ENCODE measurements around the gene EXOC4. TPM values are rescaled to one million over a fixed set of nuclear protein-coding genes. Genes with fewer than 3 reads are reported as not detected.

The EXOC4 gene
- total and polyA plus RNA-seq, 2 donors (not counting 3 experiments of a cell fraction or from before 2014, with no cell fraction given) = 20.3 to 73.1 TPM

GRCh38 chr7:133997463-133997862 lies 744.6 kb downstream of the EXOC4 start:
- intact Hi-C loops (cut with micrococcal nuclease) = no loop called here
- Histone ChIP-seq H3K4me3 (replicated peaks in 1 of 3; ENCODE audit: insufficient read depth in 1 of 3, low read depth in 1 of 3, low read length in 3 of 3) (no peak overlapping the region), H4K20me1 (replicated peaks; ENCODE audit: control insufficient read depth, extremely low read depth, insufficient read depth, low read length) (no peaks in the 10 kb centered on the region), H3K9me1 (replicated peaks; ENCODE audit: control insufficient read depth, extremely low read depth, insufficient read depth, low read length) (no peaks in the 10 kb centered on the region), H3K9me3 (replicated peaks; ENCODE audit: control insufficient read depth, insufficient read depth, low read length) (no peaks in the 10 kb centered on the region), H2AFZ (ENCODE audit: low read depth, low read length) (no peak overlapping the region), H3K4me1 (ENCODE audit: control insufficient read depth, extremely low read depth, insufficient read depth, low read length) (no peaks in the 10 kb centered on the region), H3K36me3 (ENCODE audit: control insufficient read depth in 2 of 2, extremely low read depth in 1 of 2, insufficient read depth in 2 of 2, low read length in 2 of 2) (no peaks in the 10 kb centered on the region), H3K79me2 (ENCODE audit: control insufficient read depth, insufficient read depth, low read length) (no peaks in the 10 kb centered on the region), H3K27ac (ENCODE audit: insufficient read depth, low read depth, low read length) (no peak overlapping the region), H3K4me2 (ENCODE audit: insufficient read depth, low read length) (no peak overlapping the region), H3K27me3 (ENCODE audit: control insufficient read depth in 2 of 2, insufficient read depth in 2 of 2, low read length in 2 of 2) (no peaks in the 10 kb centered on the region), H3K9ac (replicated peaks; ENCODE audit: extremely low read depth, insufficient read depth, low read length) (no peak overlapping the region)
- TF ChIP-seq POLR2AphosphoS5 (IDR thresholded peaks at IDR 0.05; ENCODE audit: insufficient read depth, low read depth, low read length) (no peak), JUN (IDR thresholded peaks at IDR 0.05; ENCODE audit: borderline replicate concordance, insufficient read depth, insufficient read length, low read depth) (no peak), POLR2A (IDR thresholded peaks at IDR 0.05; ENCODE audit: low read depth, low read length) (no peak), FOS (IDR thresholded peaks at IDR 0.05; ENCODE audit: borderline replicate concordance, insufficient read depth, low read length) (no peak), GATA2 (IDR thresholded peaks at IDR 0.05; ENCODE audit: insufficient read depth, insufficient read length, low read depth, low read length) (no peak), EZH2 (IDR thresholded peaks at IDR 0.05; ENCODE audit: borderline replicate concordance, low read depth, low read length, severe bottlenecking) (no peak), MAX (IDR thresholded peaks at IDR 0.05; ENCODE audit: insufficient read depth, insufficient read length) (no peak), MYC (IDR thresholded peaks at IDR 0.05; ENCODE audit: low read depth, low read length) (no peak)
- TF ChIP-seq, protein P1, sequence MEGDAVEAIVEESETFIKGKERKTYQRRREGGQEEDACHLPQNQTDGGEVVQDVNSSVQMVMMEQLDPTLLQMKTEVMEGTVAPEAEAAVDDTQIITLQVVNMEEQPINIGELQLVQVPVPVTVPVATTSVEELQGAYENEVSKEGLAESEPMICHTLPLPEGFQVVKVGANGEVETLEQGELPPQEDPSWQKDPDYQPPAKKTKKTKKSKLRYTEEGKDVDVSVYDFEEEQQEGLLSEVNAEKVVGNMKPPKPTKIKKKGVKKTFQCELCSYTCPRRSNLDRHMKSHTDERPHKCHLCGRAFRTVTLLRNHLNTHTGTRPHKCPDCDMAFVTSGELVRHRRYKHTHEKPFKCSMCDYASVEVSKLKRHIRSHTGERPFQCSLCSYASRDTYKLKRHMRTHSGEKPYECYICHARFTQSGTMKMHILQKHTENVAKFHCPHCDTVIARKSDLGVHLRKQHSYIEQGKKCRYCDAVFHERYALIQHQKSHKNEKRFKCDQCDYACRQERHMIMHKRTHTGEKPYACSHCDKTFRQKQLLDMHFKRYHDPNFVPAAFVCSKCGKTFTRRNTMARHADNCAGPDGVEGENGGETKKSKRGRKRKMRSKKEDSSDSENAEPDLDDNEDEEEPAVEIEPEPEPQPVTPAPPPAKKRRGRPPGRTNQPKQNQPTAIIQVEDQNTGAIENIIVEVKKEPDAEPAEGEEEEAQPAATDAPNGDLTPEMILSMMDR (IDR thresholded peaks at IDR 0.05; ENCODE audit: extremely low read depth in 1 of 2, insufficient read depth in 1 of 2, low read depth in 1 of 2, low read length in 2 of 2) = no peak
- no peak for FAIRE-seq
- DNase-seq (ENCODE audit: low read depth, low spot score) = no peak
- no TSS peak for BruUV-seq (replicated peaks)
- CTCF ChIA-PET = interaction anchor here (1.1 kb wide), 1 partner anchor 8 kb away, joined by 3 read pairs; no protein-coding TSS in a partner anchor
- dilution Hi-C loops (cut with MboI; ENCODE audit: extremely low pct_ligation_motif_present, low sequenced_read_pairs) = no loop called here
- POLR2A ChIA-PET = no interaction called here
